Esophagus muscularis mucosa (tissue), 4 donors: ENCODE measurements around the gene ATRIP. TPM values are rescaled to one million over a fixed set of nuclear protein-coding genes. Genes with fewer than 3 reads are reported as not detected.

Experiments used
- DNase-seq: peaks from one replicate; pipeline ENCODE4 v3.0.0-alpha.2; 2017; ENCODE audit errors: extremely low spot score
- H3K27ac ChIP-seq, 4 donors: fragments of 200-600 bp; sonication (generic); replicated peaks in 1 of 4; 1 replicate in 3 of 4; 2 replicates in 1 of 4; pipeline ENCODE4 v1.5.1; 2016 to 2019; ENCODE audit warnings: mild to moderate bottlenecking in 1 of 4
- H3K27me3 ChIP-seq, 4 donors: fragments of 200-600 bp; sonication (generic); one replicate each; pipeline versions ENCODE4 v1.5.1 to v1.6.0; 2016 to 2019
- H3K36me3 ChIP-seq, 4 donors: fragments of 200-600 bp; sonication (generic); one replicate each; pipeline ENCODE4 v1.5.1; 2016 to 2019
- H3K4me1 ChIP-seq, 4 donors: fragments of 200-600 bp; sonication (generic); one replicate each; pipeline ENCODE4 v1.5.1; 2016 to 2019
- H3K4me3 ChIP-seq, 4 donors: fragments of 200-600 bp; sonication (generic); 1 replicate in 2 of 4; 2 replicates in 2 of 4; pipeline ENCODE4 v1.5.1; 2016 to 2019; ENCODE audit warnings: mild to moderate bottlenecking in 4 of 4, moderate library complexity in 1 of 4
- H3K9me3 ChIP-seq, 4 donors: fragments of 200-600 bp; sonication (generic); 1 replicate in 3 of 4; 2 replicates in 1 of 4; pipeline ENCODE4 v1.5.1; 2016 to 2019
- EP300 ChIP-seq: sonication (generic); formaldehyde crosslinking; IDR thresholded peaks from one replicate; pipeline ENCODE4 v1.6.1; 2017; ENCODE audit warnings: antibody characterized with exemption
- POLR2A ChIP-seq: fragments of 450-650 bp; IDR thresholded peaks from one replicate; pipeline ENCODE4 v1.6.1; 2017; ENCODE audit warnings: antibody characterized with exemption, moderate library complexity, mild to moderate bottlenecking, low read depth
- POLR2AphosphoS5 ChIP-seq, 2 donors: sonication (generic); formaldehyde crosslinking; IDR thresholded peaks; one replicate each; pipeline ENCODE4 v1.6.1; 2017; ENCODE audit warnings: antibody characterized with exemption in 2 of 2
- WGBS: methylation state at CpG from one replicate; pipeline ENCODE4 v1.1.5; 2018; 5-methylcytosine and 5-hydroxymethylcytosine counted together
- intact Hi-C: fragments of 100-400 bp; cut with DNase I; formaldehyde crosslinking; loops from one replicate; pipeline ENCODE4 v1.15.1; 2023
- total RNA-seq, 4 donors: library from RNA; depleted of rRNA; stranded (reverse); fragments of >200 nt; gene quantifications; one replicate each; pipeline versions ENCODE4 v1.1.0 to v1.2.1, GENCODE V29; 2016
- TF ChIP-seq, protein P1 (sequence below), 3 experiments: fragments of 200-600 bp in 2 of 3; fragments of 450-650 bp in 1 of 3; sonication (generic) in 2 of 3; IDR thresholded peaks; one replicate each; pipeline ENCODE4 v1.5.1; 2017 to 2019; ENCODE audit warnings: antibody characterized with exemption in 3 of 3, mild to moderate bottlenecking in 2 of 3, moderate library complexity in 1 of 3

The ATRIP gene
- total RNA-seq, 4 donors from 2014 or later, result 4.2 to 8.5 (median 5.3) TPM

DNA sequence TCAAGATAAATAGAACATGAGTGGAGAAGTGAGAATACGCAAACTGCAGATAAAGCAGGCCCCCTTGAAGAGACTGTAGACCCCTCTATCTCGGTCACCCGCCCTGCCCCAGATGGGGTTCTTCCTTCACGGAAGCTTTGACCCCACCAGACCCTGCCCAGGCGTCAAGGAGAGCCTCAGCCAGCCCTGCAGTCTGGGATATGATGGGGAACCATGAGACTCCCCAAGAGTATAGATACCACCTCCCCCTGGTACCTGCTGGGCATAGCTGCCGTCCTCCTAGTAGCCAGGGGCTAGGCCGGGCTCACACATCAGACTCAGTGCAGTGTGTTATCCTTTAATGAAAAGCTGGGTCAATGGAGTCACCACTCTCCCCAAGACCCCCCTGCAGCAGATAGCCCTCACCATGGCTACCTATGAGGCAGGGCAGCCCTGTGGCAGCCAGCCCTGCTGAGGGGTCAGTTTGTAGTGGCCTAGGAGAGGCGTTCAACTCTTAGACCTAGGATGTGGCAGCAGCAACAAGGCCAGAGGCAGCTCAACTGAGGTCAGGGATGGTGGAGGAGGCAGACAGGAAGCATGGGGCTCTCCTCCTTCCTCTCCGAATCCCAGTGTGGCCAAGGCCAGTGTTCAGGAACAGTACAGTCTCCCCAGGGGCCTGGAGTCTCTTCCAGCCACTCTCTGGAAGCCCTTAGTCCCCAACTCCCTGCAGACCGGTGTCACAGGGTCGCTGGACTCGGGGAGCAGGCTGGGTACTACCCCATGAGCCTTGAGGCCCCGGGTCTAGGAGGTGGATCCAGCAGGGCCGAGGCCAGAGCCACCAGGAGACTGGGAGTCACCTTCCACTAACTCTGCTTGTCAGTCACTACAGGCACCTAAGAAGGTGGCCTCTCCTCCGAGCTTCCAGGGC is 42.8 kb upstream of the ATRIP start:
- WGBS, result 93% methylated on average over 11 of the region's 15 CpGs
- peaks cover 14 to 54% (median 33%) of the 10 kb centered on the region in 4 donors for H3K4me1 ChIP-seq
- H3K9me3 ChIP-seq, result no peaks in the 10 kb centered on the region
- TF ChIP-seq POLR2A (no peak), POLR2AphosphoS5 (IDR thresholded peaks at IDR 0.05) (no peak), EP300 (no peak)
- TF ChIP-seq, protein P1, sequence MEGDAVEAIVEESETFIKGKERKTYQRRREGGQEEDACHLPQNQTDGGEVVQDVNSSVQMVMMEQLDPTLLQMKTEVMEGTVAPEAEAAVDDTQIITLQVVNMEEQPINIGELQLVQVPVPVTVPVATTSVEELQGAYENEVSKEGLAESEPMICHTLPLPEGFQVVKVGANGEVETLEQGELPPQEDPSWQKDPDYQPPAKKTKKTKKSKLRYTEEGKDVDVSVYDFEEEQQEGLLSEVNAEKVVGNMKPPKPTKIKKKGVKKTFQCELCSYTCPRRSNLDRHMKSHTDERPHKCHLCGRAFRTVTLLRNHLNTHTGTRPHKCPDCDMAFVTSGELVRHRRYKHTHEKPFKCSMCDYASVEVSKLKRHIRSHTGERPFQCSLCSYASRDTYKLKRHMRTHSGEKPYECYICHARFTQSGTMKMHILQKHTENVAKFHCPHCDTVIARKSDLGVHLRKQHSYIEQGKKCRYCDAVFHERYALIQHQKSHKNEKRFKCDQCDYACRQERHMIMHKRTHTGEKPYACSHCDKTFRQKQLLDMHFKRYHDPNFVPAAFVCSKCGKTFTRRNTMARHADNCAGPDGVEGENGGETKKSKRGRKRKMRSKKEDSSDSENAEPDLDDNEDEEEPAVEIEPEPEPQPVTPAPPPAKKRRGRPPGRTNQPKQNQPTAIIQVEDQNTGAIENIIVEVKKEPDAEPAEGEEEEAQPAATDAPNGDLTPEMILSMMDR (IDR thresholded peaks at IDR 0.05), result no peak
- peak overlapping the region; percentile 84 to 96 (median 95) for H3K27ac ChIP-seq
- H3K36me3 ChIP-seq, result peaks cover 27 to 55% (median 52%) of the 10 kb centered on the region in 4 donors
- H3K4me3 ChIP-seq, result no peak overlapping the region
- H3K27me3 ChIP-seq, result no peaks in the 10 kb centered on the region
- no peak for DNase-seq
- intact Hi-C loops, result no loop called here

DNA sequence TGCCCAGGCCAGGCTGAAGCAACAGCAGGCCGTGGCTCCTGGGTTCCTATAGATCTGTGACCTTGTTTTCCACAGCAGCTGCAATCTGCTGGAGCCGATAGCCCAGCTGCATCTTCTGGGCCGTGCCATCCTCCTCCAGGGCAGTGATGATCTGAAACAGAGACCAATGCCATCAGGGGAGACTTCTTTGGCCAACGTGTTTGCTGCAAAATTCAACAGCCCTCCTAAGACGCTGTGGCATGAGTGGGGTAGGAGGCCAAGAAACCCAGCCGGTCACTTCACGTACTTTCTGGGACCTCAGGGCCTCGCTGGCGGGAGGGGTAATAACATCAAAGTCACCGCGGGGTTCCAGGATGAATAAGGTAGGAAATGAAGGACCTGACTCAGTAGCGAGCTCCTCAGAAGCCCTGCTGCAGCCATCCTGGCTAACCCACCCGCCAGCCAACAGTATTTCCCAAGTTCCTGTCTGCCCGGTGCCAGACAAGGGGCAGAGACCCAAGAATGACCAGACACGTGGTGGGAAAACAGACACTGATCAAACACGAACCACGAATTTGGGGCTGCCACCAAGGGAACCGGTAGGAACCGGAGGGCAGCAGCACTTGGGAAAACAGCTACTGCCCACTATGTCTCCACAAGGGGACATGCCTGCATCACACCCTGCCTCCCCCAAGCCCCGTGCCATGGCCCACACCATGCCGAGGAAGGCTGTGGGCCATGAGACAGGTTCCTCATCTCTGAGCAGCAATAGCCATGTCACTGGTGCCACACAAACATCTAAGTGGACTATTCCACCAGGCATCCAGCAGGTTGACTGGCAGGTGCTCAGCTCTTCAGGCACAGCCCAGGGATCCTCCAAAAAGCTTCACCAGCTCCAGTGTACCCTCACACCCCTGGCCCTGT is 41.8 kb upstream of the ATRIP start:
- H3K9me3 ChIP-seq, result no peaks in the 10 kb centered on the region
- WGBS, result 95% methylated on average over 10 of the region's 21 CpGs
- H3K27ac ChIP-seq, result peak overlapping the region; percentile 84 to 96 (median 95)
- peaks cover 14 to 62% (median 35%) of the 10 kb centered on the region in 4 donors for H3K4me1 ChIP-seq
- DNase-seq, result no peak
- intact Hi-C loops, result no loop called here
- H3K27me3 ChIP-seq, result no peaks in the 10 kb centered on the region
- no peak for TF ChIP-seq EP300
- TF ChIP-seq, protein P1 (IDR thresholded peaks at IDR 0.05), result no peak
- peak in 1 of 2 donors; percentile 3 for TF ChIP-seq POLR2AphosphoS5 (IDR thresholded peaks at IDR 0.05)
- H3K36me3 ChIP-seq, result peaks cover 36 to 64% (median 61%) of the 10 kb centered on the region in 4 donors
- no peak overlapping the region for H3K4me3 ChIP-seq

DNA sequence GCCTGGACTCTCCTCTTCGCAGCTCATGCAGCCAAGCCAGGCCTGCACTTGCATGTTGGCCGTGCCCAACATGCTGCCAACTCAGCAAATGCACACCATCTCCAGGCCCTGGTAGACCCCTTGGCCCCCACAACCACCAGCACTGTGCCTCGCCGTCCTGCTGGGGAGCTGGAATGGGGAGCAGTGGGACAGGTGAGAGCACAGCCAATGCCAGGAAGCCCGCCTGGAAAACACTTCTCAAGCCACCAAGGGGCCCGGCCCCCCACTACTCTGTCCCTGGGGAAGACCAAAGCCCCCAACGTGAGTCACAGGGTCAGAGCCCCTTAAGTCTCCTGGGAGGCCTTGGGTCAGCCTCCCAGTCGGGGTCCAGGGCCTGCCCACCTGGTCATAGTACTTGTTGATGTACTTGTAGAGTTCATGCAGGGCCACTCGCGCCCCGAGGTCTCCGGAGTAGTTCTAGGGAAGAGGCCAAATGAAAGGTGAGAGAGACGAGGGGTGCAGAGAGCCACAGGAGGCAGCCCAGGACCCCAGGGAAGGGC is 41.1 kb upstream of the ATRIP start:
- Histone ChIP-seq H3K4me3 (no peak overlapping the region), H3K36me3 (peaks cover 43 to 71% (median 68%) of the 10 kb centered on the region in 4 donors), H3K4me1 (peaks cover 14 to 62% (median 35%) of the 10 kb centered on the region in 4 donors), H3K27me3 (no peaks in the 10 kb centered on the region), H3K27ac (peak overlapping the region; percentile 84 to 96 (median 95)), H3K9me3 (no peaks in the 10 kb centered on the region)
- intact Hi-C loops, result no loop called here
- 85% methylated on average over 9 of the region's 13 CpGs for WGBS
- DNase-seq, result no peak
- no peak for TF ChIP-seq EP300

DNA sequence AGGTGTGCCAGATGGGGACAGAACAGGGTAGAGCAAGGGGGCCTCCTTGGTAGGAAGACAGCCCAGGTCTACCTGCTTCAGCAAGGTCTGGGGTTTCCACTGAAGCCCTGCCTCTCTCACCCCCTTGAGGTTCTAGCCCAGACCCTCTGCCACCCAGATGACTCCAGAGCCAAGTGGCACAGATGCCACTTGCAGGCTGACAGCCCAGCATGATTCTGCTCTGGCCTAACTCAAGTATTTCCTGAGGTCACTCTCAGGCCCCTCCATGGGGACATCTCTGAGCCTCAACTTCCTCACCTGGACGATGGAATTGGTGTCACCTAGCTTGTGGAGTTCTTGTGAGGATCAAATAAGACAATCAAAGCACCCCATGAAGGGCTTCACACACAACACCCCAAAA is 40.6 kb upstream of the ATRIP start:
- Histone ChIP-seq H3K27me3 (no peaks in the 10 kb centered on the region), H3K9me3 (no peaks in the 10 kb centered on the region), H3K4me3 (no peak overlapping the region), H3K4me1 (peaks cover 14 to 59% (median 34%) of the 10 kb centered on the region in 4 donors), H3K27ac (peak overlapping the region; percentile 84 to 96 (median 95)), H3K36me3 (peaks cover 49 to 77% (median 74%) of the 10 kb centered on the region in 4 donors)
- TF ChIP-seq EP300, result no peak
- no peak for TF ChIP-seq POLR2AphosphoS5 (IDR thresholded peaks at IDR 0.05)
- TF ChIP-seq POLR2A, result no peak
- TF ChIP-seq, protein P1 (IDR thresholded peaks at IDR 0.05), result no peak
- intact Hi-C loops, result no loop called here
- WGBS, result 62% methylated on average over 1 of the region's 1 CpG
- no peak for DNase-seq
